HepG2 (cell line): ENCODE measurements around the gene BRD3. TPM values are rescaled to one million over a fixed set of nuclear protein-coding genes. Genes with fewer than 3 reads are reported as not detected.

Experiments
- CSRNP2 ChIP-seq: sonication (generic); formaldehyde crosslinking; conservative IDR thresholded peaks from 2 replicates; pipeline ENCODE4 v1.8.0; 2022; ENCODE audit warnings: low read depth, missing genetic modification reagents
- FOXP1 ChIP-seq, 2 experiments: fragments of 450-650 bp in 1 of 2; IDR thresholded peaks; 2 replicates each; pipeline ENCODE4 v1.6.1; 2017 to 2018; ENCODE audit warnings: antibody characterized with exemption in 1 of 2
- HNF1A ChIP-seq, 2 experiments: sonication (generic) in 1 of 2; formaldehyde crosslinking in 1 of 2; IDR thresholded peaks; 2 replicates each; pipeline versions ENCODE4 v1.4.0 to v1.6.1; 2016 to 2020; ENCODE audit warnings: borderline replicate concordance in 1 of 2, low read depth in 1 of 2, mild to moderate bottlenecking in 1 of 2, missing genetic modification reagents in 1 of 2
- HNRNPLL ChIP-seq: fragments of 200-400 bp; formaldehyde crosslinking; IDR thresholded peaks from 2 replicates; pipeline ENCODE4 v1.6.1; 2017; ENCODE audit warnings: mild to moderate bottlenecking, low read depth, low read length; ENCODE audit not compliant: poor library complexity, severe bottlenecking
- MXD1 ChIP-seq: sonication (generic); formaldehyde crosslinking; IDR thresholded peaks from 2 replicates; pipeline ENCODE4 v1.4.0; 2020; ENCODE audit warnings: mild to moderate bottlenecking, missing genetic modification reagents
- NFAT5 ChIP-seq: sonication (generic); formaldehyde crosslinking; IDR thresholded peaks from 2 replicates; pipeline ENCODE4 v1.4.0; 2020; ENCODE audit warnings: missing genetic modification reagents
- PHF8 ChIP-seq: sonication (generic); formaldehyde crosslinking; IDR thresholded peaks from 2 replicates; pipeline ENCODE4 v1.5.0; 2020; ENCODE audit warnings: missing genetic modification reagents
- REXO4 ChIP-seq: sonication (generic); formaldehyde crosslinking; IDR thresholded peaks from 2 replicates; pipeline ENCODE4 v1.8.0; 2022; ENCODE audit warnings: missing genetic modification reagents, mild to moderate bottlenecking, borderline replicate concordance
- SPEN ChIP-seq: sonication (generic); formaldehyde crosslinking; IDR thresholded peaks from 2 replicates; pipeline ENCODE4 v1.5.1; 2020; ENCODE audit warnings: low read depth, mild to moderate bottlenecking, missing genetic modification reagents
- YEATS4 ChIP-seq: sonication (generic); formaldehyde crosslinking; IDR thresholded peaks from 2 replicates; pipeline ENCODE4 v1.4.0; 2020; ENCODE audit warnings: missing genetic modification reagents, borderline replicate concordance
- ZC3H13 ChIP-seq: sonication (generic); formaldehyde crosslinking; IDR thresholded peaks from 2 replicates; pipeline ENCODE4 v1.8.1; 2023; ENCODE audit warnings: mild to moderate bottlenecking, missing genetic modification reagents, moderate library complexity
- ZKSCAN8 ChIP-seq: IDR thresholded peaks from 2 replicates; pipeline ENCODE4 v1.6.1; 2016; ENCODE audit warnings: borderline replicate concordance, missing genetic modification reagents, missing compliant biosample characterization
- ZNF17 ChIP-seq: sonication (generic); formaldehyde crosslinking; IDR thresholded peaks from 2 replicates; pipeline ENCODE4 v1.5.0; 2020; ENCODE audit warnings: mild to moderate bottlenecking, missing genetic modification reagents
- ZNF20 ChIP-seq: sonication (generic); formaldehyde crosslinking; IDR thresholded peaks from 2 replicates; pipeline ENCODE4 v1.4.0; 2020; ENCODE audit warnings: mild to moderate bottlenecking, moderate library complexity, missing genetic modification reagents
- ZNF230 ChIP-seq: sonication (generic); formaldehyde crosslinking; IDR thresholded peaks from 2 replicates; pipeline ENCODE4 v1.4.0; 2020; ENCODE audit warnings: mild to moderate bottlenecking, missing genetic modification reagents
- ZNF251 ChIP-seq: sonication (generic); formaldehyde crosslinking; IDR thresholded peaks from 2 replicates; pipeline ENCODE4 v1.9.0; 2021; ENCODE audit warnings: mild to moderate bottlenecking, missing genetic modification reagents
- polyA plus RNA-seq, 8 experiments: library from polyadenylated mRNA; depleted of rRNA in 3 of 8; stranded (reverse) in 7 of 8; unstranded in 1 of 8; fragments of >200 nt; fragmentation: Illumina TruSeq in 4 of 8; extraction: Trizol in 4 of 8; gene quantifications; 2 replicates each; pipeline versions ENCODE4 v1.2.1 to v1.2.3, GENCODE V29; 2011 to 2016; ENCODE audit warnings: low read depth in 4 of 8, missing spikeins in 1 of 8, mixed read lengths in 1 of 8; ENCODE audit not compliant: insufficient read depth in 1 of 8
- total RNA-seq, 5 experiments: library from RNA; depleted of rRNA; stranded (reverse); fragments of >200 nt; fragmentation: Illumina TruSeq; extraction: Trizol; gene quantifications; 2 replicates each; pipeline ENCODE4 v1.2.3, GENCODE V29; 2016; ENCODE audit warnings: low read depth in 1 of 5

The BRD3 gene
- total and polyA plus RNA-seq, 2 of the 13 experiments (the other 11 are each of a cell fraction or from before 2014, with no cell fraction given) = 5.9 to 12.9 TPM

GRCh38 chr9:134024828-134025605 is 42.8 kb downstream of the BRD3 start, which contains the start of gene BRD3OS (continued):
- no peak for TF ChIP-seq CSRNP2 (CRISPR knock-in tag)
- no peak for TF ChIP-seq ZNF20
- TF ChIP-seq ZNF230 (CRISPR knock-in tag) = no peak
- no peak for TF ChIP-seq ZNF251 (CRISPR knock-in tag)
- TF ChIP-seq SPEN (CRISPR knock-in tag) = 0 out of 2 replicates have a peak, but pooled peaks have one; percentile 56
- peak; percentile 69 for TF ChIP-seq YEATS4 (CRISPR knock-in tag)
- 0 out of 2 replicates have a peak, but pooled peaks have one; percentile 12 for TF ChIP-seq PHF8
- TF ChIP-seq FOXP1 (IDR thresholded peaks at IDR 0.05) = no peak
- TF ChIP-seq FOXP1 (CRISPR knock-in tag; IDR thresholded peaks at IDR 0.05) = no peak
- TF ChIP-seq MXD1 = no peak; the same call in 1 of the 2 replicates
- no peak for TF ChIP-seq NFAT5 (CRISPR knock-in tag)
- TF ChIP-seq HNF1A (IDR thresholded peaks at IDR 0.05; ENCODE audit: low read depth) = no peak
- peak; percentile 69; the same call in 1 of the 2 replicates for TF ChIP-seq HNF1A (CRISPR knock-in tag; IDR thresholded peaks at IDR 0.05; ENCODE audit: borderline replicate concordance)
- TF ChIP-seq ZNF17 (CRISPR knock-in tag) = no peak
- TF ChIP-seq ZC3H13 (CRISPR knock-in tag) = peak; percentile 63; the same call in 1 of the 2 replicates
- peak; percentile 65 for TF ChIP-seq HNRNPLL
- no peak for TF ChIP-seq REXO4
- no peak for TF ChIP-seq ZKSCAN8 (CRISPR knock-in tag)
